Upper lobe of left lung (tissue), 4 donors: ENCODE results near the gene ERN2.

Experiments
- POLR2A ChIP-seq, 4 donors: fragments of 450-650 bp; IDR thresholded peaks; one replicate each; pipeline ENCODE4 v1.5.1; 2016 to 2017; ENCODE audit warnings: antibody characterized with exemption in 4 of 4, mild to moderate bottlenecking in 2 of 4
- TF ChIP-seq, protein P1 (sequence below), 6 experiments: fragments of 450-650 bp in 4 of 6; fragments of 200-600 bp in 2 of 6; sonication (generic) in 2 of 6; IDR thresholded peaks; one replicate each; pipeline ENCODE4 v1.5.1; 2016 to 2019; ENCODE audit warnings: antibody characterized with exemption in 6 of 6

DNA sequence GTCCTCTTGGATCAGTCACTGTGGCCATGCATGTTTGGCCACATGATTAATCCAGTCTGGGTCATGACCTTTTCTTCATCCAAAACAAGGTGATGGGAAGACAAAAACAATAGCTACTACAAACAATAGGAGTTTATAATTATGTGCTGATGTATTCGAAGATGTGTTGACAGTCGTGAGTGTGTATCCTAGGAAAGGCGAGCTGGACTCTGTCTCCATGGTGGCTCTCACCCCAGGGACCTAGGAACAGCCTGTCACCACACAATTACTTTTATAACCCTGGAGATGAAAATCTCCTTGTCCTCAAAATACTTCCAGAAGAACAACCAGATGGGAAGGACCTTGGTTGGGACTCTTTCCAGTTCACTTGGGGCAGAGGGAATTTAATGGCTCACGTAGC, 44.1 kb downstream of the ERN2 start:
- no peak for TF ChIP-seq POLR2A (IDR thresholded peaks at IDR 0.05)
- TF ChIP-seq, protein P1, sequence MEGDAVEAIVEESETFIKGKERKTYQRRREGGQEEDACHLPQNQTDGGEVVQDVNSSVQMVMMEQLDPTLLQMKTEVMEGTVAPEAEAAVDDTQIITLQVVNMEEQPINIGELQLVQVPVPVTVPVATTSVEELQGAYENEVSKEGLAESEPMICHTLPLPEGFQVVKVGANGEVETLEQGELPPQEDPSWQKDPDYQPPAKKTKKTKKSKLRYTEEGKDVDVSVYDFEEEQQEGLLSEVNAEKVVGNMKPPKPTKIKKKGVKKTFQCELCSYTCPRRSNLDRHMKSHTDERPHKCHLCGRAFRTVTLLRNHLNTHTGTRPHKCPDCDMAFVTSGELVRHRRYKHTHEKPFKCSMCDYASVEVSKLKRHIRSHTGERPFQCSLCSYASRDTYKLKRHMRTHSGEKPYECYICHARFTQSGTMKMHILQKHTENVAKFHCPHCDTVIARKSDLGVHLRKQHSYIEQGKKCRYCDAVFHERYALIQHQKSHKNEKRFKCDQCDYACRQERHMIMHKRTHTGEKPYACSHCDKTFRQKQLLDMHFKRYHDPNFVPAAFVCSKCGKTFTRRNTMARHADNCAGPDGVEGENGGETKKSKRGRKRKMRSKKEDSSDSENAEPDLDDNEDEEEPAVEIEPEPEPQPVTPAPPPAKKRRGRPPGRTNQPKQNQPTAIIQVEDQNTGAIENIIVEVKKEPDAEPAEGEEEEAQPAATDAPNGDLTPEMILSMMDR (IDR thresholded peaks at IDR 0.05), result no peak
